Activated effector memory CD4-positive, alpha-beta T cell treated with anti-CD3 and anti-CD28 coated beads, Interleukin-2, amount 50 U/mL, for 16 hours (primary cell): ENCODE measurements around the gene SARDH.

Source experiments
- DNase-seq: peaks from one replicate; pipeline ENCODE4 v3.0.0-alpha.2; 2020

Gene SARDH

GRCh38 chr9:133618726-133619125, 119.4 kb downstream of the SARDH start:
- no peak for DNase-seq

GRCh38 chr9:133616643-133617405, 121.3 kb downstream of the SARDH start:
- DNase-seq, result no peak

GRCh38 chr9:133615606-133616188, 122.5 kb downstream of the SARDH start:
- no peak for DNase-seq

GRCh38 chr9:133615186-133615585, 123.0 kb downstream of the SARDH start:
- DNase-seq, result no peak

- DNase-seq, result no peak
These were observed 123.5 kb downstream of the SARDH start for GRCh38 chr9:133614678-133615077.

- no peak for DNase-seq
These were observed 124.1 kb downstream of the SARDH start for GRCh38 chr9:133614056-133614455.
